H1 (cell line): ENCODE measurements around the gene ARNT2. TPM values are rescaled to one million over a fixed set of nuclear protein-coding genes. Genes with fewer than 3 reads are reported as not detected.

ENCODE experiments used
- CTCF ChIA-PET: fragments of 300-600 bp; sonication (Branson Sonifier 250); formaldehyde crosslinking; loops from one replicate; lab custom pipeline; 2021; ENCODE audit not compliant: partially characterized antibody; lab: Charles Lee
- POLR2A ChIA-PET: fragments of 300-600 bp; sonication (Branson Sonifier 250); formaldehyde crosslinking; loops from one replicate; lab custom pipeline; 2021; ENCODE audit warnings: inconsistent platforms; ENCODE audit not compliant: partially characterized antibody; lab: Charles Lee
- DNase-seq, 2 experiments: peaks; one replicate each; pipeline versions ENCODE4 v3.0.0 to v3.0.0-alpha.2; 2010 to 2022; ENCODE audit warnings: low spot score in 2 of 2, low read depth in 1 of 2, mixed read lengths in 1 of 2
- FAIRE-seq: peaks from 2 replicates; lab custom pipeline; 2011; peaks lifted over from hg19 to GRCh38; lab: Jason Lieb, UNC
- H2AFZ ChIP-seq: 2 replicates; pipeline ENCODE4 v1.8.1; 2012; ENCODE audit warnings: low read length, inconsistent platforms
- H2AK5ac ChIP-seq: 2 replicates; pipeline ENCODE4 v1.6.1; 2013; ENCODE audit warnings: low read depth, low read length
- H2BK120ac ChIP-seq: replicated peaks from 2 replicates; pipeline ENCODE3; 2013; ENCODE audit warnings: low read depth, low read length, inconsistent platforms
- H2BK12ac ChIP-seq: 2 replicates; pipeline ENCODE4 v1.6.1; 2013; ENCODE audit warnings: low read depth, low read length
- H2BK15ac ChIP-seq: 2 replicates; pipeline ENCODE4 v1.6.1; 2013; ENCODE audit warnings: low read length
- H2BK20ac ChIP-seq: 2 replicates; pipeline ENCODE4 v1.6.1; 2013; ENCODE audit warnings: low read length
- H2BK5ac ChIP-seq: 2 replicates; pipeline ENCODE4 v1.6.1; 2013; ENCODE audit warnings: low read depth, low read length
- H3K14ac ChIP-seq: 2 replicates; pipeline ENCODE4 v1.6.1; 2013; ENCODE audit warnings: inconsistent platforms; ENCODE audit not compliant: insufficient read length
- H3K18ac ChIP-seq: 2 replicates; pipeline ENCODE4 v1.6.1; 2013; ENCODE audit warnings: low read length; ENCODE audit errors: extremely low read depth
- H3K23ac ChIP-seq: 2 replicates; pipeline ENCODE4 v1.6.1; 2013; ENCODE audit warnings: inconsistent platforms; ENCODE audit not compliant: insufficient read length
- H3K23me2 ChIP-seq: 2 replicates; pipeline ENCODE4 v1.6.1; 2013; ENCODE audit warnings: low read depth, low read length
- H3K27ac ChIP-seq: 2 replicates; pipeline ENCODE4 v1.6.1; 2011; ENCODE audit warnings: low read depth, low read length, inconsistent platforms
- H3K27me3 ChIP-seq, 4 experiments: replicated peaks in 1 of 4; 1 replicate in 1 of 4; 2 replicates in 3 of 4; pipeline versions ENCODE4 v1.6.1 to v1.8.1; 2011 to 2013; ENCODE audit warnings: low read length in 3 of 4, mild to moderate bottlenecking in 3 of 4, inconsistent platforms in 2 of 4, mixed read lengths in 2 of 4, moderate library complexity in 1 of 4; ENCODE audit not compliant: control insufficient read depth in 3 of 4, insufficient read depth in 3 of 4; ENCODE audit errors: extremely low read depth in 1 of 4
- H3K36me3 ChIP-seq, 4 experiments: 2 replicates each; pipeline versions ENCODE4 v1.6.1 to v1.8.1; 2011 to 2013; ENCODE audit warnings: mild to moderate bottlenecking in 4 of 4, low read length in 3 of 4, moderate library complexity in 2 of 4, control low read depth in 1 of 4, inconsistent platforms in 1 of 4; ENCODE audit not compliant: insufficient read depth in 4 of 4, control insufficient read depth in 2 of 4
- H3K4ac ChIP-seq: replicated peaks from 2 replicates; pipeline ENCODE3; 2013; ENCODE audit warnings: low read length, low read depth, mixed read lengths, inconsistent platforms; ENCODE audit not compliant: insufficient read length
- H3K4me1 ChIP-seq, 4 experiments: replicated peaks in 1 of 4; 1 replicate in 1 of 4; 2 replicates in 3 of 4; pipeline versions ENCODE4 v1.6.1 to v1.8.1; 2011 to 2013; ENCODE audit warnings: low read length in 3 of 4, inconsistent platforms in 2 of 4, mixed read lengths in 1 of 4; ENCODE audit not compliant: insufficient read depth in 4 of 4, control insufficient read depth in 3 of 4
- H3K4me2 ChIP-seq, 2 experiments: 2 replicates each; pipeline versions ENCODE4 v1.6.1 to v1.8.1; 2011 to 2013; ENCODE audit warnings: low read depth in 2 of 2, low read length in 2 of 2, control low read depth in 1 of 2, inconsistent platforms in 1 of 2, mild to moderate bottlenecking in 1 of 2; ENCODE audit not compliant: insufficient read depth in 1 of 2
- H3K4me3 ChIP-seq, 4 experiments: fragments of 200-600, 300-600 bp in 1 of 4; sonication (generic), shearing (Covaris generic), sonication (Bioruptor Twin) in 1 of 4; 2 replicates each; pipeline versions ENCODE4 v1.5.1 to v1.8.1; 2011 to 2016; ENCODE audit warnings: low read length in 4 of 4, low read depth in 3 of 4, control low read depth in 2 of 4, inconsistent platforms in 2 of 4, mild to moderate bottlenecking in 2 of 4, mixed read lengths in 1 of 4, moderate library complexity in 1 of 4; ENCODE audit not compliant: insufficient read depth in 2 of 4; ENCODE audit errors: extremely low read depth in 1 of 4
- H3K56ac ChIP-seq: replicated peaks from 2 replicates; pipeline ENCODE3; 2013; ENCODE audit warnings: low read depth, mild to moderate bottlenecking, mixed read lengths, low read length, inconsistent platforms; ENCODE audit not compliant: insufficient read length
- H3K79me1 ChIP-seq: 2 replicates; pipeline ENCODE4 v1.6.1; 2013; ENCODE audit warnings: low read depth, low read length, control low read depth
- H3K79me2 ChIP-seq, 2 experiments: 2 replicates each; pipeline versions ENCODE4 v1.6.1 to v1.8.1; 2012 to 2013; ENCODE audit warnings: low read length in 2 of 2, mild to moderate bottlenecking in 2 of 2, inconsistent platforms in 1 of 2; ENCODE audit not compliant: insufficient read depth in 2 of 2, control insufficient read depth in 1 of 2
- H3K9ac ChIP-seq, 4 experiments: replicated peaks in 1 of 4; 1 replicate in 1 of 4; 2 replicates in 3 of 4; pipeline versions ENCODE4 v1.6.1 to v1.8.1; 2011 to 2013; ENCODE audit warnings: low read depth in 3 of 4, low read length in 3 of 4, control low read depth in 2 of 4, mild to moderate bottlenecking in 2 of 4, moderate library complexity in 2 of 4, inconsistent platforms in 1 of 4; ENCODE audit errors: extremely low read depth in 1 of 4
- H3K9me3 ChIP-seq, 2 experiments: 2 replicates each; pipeline versions ENCODE4 v1.6.1 to v1.8.1; 2012 to 2013; ENCODE audit warnings: mild to moderate bottlenecking in 2 of 2, moderate library complexity in 2 of 2, control low read depth in 1 of 2, inconsistent platforms in 1 of 2, low read depth in 1 of 2, low read length in 1 of 2, mixed read lengths in 1 of 2; ENCODE audit not compliant: insufficient read depth in 2 of 2
- H4K20me1 ChIP-seq, 2 experiments: replicated peaks in 1 of 2; 2 replicates each; pipeline versions ENCODE3 to v1.8.1; 2011 to 2013; ENCODE audit warnings: inconsistent platforms in 2 of 2, low read length in 2 of 2, mild to moderate bottlenecking in 1 of 2; ENCODE audit not compliant: insufficient read depth in 2 of 2, control insufficient read depth in 1 of 2
- H4K5ac ChIP-seq: 2 replicates; pipeline ENCODE4 v1.6.1; 2013; ENCODE audit warnings: low read length, low read depth, mixed read lengths, inconsistent platforms; ENCODE audit not compliant: insufficient read length
- H4K8ac ChIP-seq: 2 replicates; pipeline ENCODE4 v1.8.0; 2013; ENCODE audit warnings: mild to moderate bottlenecking, moderate library complexity, low read length, inconsistent platforms; ENCODE audit not compliant: insufficient read depth; ENCODE audit errors: extremely low read depth
- H4K91ac ChIP-seq: replicated peaks from 2 replicates; pipeline ENCODE3; 2013; ENCODE audit warnings: low read length, mixed read lengths, inconsistent platforms; ENCODE audit not compliant: insufficient read length
- ASH2L ChIP-seq: fragments of 200-600, 300-600 bp; sonication (generic); IDR thresholded peaks from one replicate; pipeline ENCODE4 v1.7.1; 2017; ENCODE audit warnings: low read length
- BACH1 ChIP-seq: IDR thresholded peaks from 2 replicates; pipeline ENCODE4 v1.6.1; 2012; ENCODE audit warnings: low read length, improper control_type of control experiment
- BRCA1 ChIP-seq: IDR thresholded peaks from 2 replicates; pipeline ENCODE4 v1.6.1; 2012; ENCODE audit warnings: low read depth, low read length, improper control_type of control experiment
- CREB1 ChIP-seq: IDR thresholded peaks from 2 replicates; pipeline ENCODE4 v1.6.1; 2012; ENCODE audit warnings: inconsistent platforms
- EZH2 ChIP-seq: fragments of 200-600 bp; sonication (generic); IDR thresholded peaks from 2 replicates; pipeline ENCODE4 v1.7.1; 2012; ENCODE audit warnings: low read depth, mild to moderate bottlenecking, moderate library complexity, low read length, inconsistent platforms; ENCODE audit not compliant: severe bottlenecking
- FOSL1 ChIP-seq: IDR thresholded peaks from 2 replicates; pipeline ENCODE4 v1.6.1; 2011; ENCODE audit warnings: mild to moderate bottlenecking, low read depth, low read length, moderate library complexity; ENCODE audit not compliant: insufficient read depth
- GTF2F1 ChIP-seq: IDR thresholded peaks from 2 replicates; pipeline ENCODE4 v1.6.1; 2012; ENCODE audit warnings: low read depth, low read length, improper control_type of control experiment, borderline replicate concordance
- JUND ChIP-seq: IDR thresholded peaks from 2 replicates; pipeline ENCODE4 v1.6.1; 2011; ENCODE audit warnings: mild to moderate bottlenecking, improper control_type of control experiment, low read length
- KDM1A ChIP-seq: fragments of 200-600, 300-600 bp; sonication (generic); IDR thresholded peaks from 2 replicates; pipeline ENCODE4 v1.7.1; 2016; ENCODE audit warnings: mild to moderate bottlenecking, low read length, borderline replicate concordance
- KDM5A ChIP-seq: fragments of 200-600 bp; IDR thresholded peaks from 2 replicates; pipeline ENCODE4 v1.7.1; 2012; ENCODE audit warnings: mild to moderate bottlenecking, low read length, inconsistent platforms, mixed read lengths
- POLR2AphosphoS5 ChIP-seq: IDR thresholded peaks from 2 replicates; pipeline ENCODE4 v1.6.1; 2011; ENCODE audit warnings: low read depth, low read length
- SIRT6 ChIP-seq: IDR thresholded peaks from one replicate; pipeline ENCODE4 v1.7.1; 2012; ENCODE audit warnings: low read length, inconsistent platforms
- WGBS, 2 experiments: shearing (Covaris generic) in 1 of 2; methylation state at CpG; one replicate each; pipeline versions ENCODE4 v1.1.6 to v1.1.7; 2013 to 2015; ENCODE audit warnings: low lambda C conversion rate in 2 of 2, mixed read lengths in 2 of 2, inconsistent platforms in 1 of 2, low coverage in 1 of 2, missing lambda C conversion rate in 1 of 2; ENCODE audit not compliant: insufficient replicate concordance in 2 of 2, insufficient coverage in 1 of 2, insufficient read length in 1 of 2; ENCODE audit errors: extremely low coverage in 1 of 2, missing lambda C conversion rate in 1 of 2; 5-methylcytosine and 5-hydroxymethylcytosine counted together
- polyA plus RNA-seq, 7 experiments: library from polyadenylated mRNA; depleted of rRNA in 3 of 7; stranded (reverse) in 5 of 7; unstranded in 2 of 7; fragments of >200 nt in 5 of 7; fragments of 200-250 nt in 2 of 7; gene quantifications; 1 replicate in 5 of 7; 2 replicates in 1 of 7; 4 replicates in 1 of 7; pipeline versions ENCODE4 v1.2.1 to v1.2.3, GENCODE V29; 2011 to 2013; ENCODE audit warnings: missing spikeins in 2 of 7, mixed read lengths in 2 of 7
- total RNA-seq: library from RNA; stranded (reverse); fragmentation: NEBNext Ultra II Directional; extraction: Animal tissue kit (Norgen Biotek cat#: 25700); gene quantifications from 2 replicates; pipeline ENCODE4 v1.2.1, GENCODE V29; 2021
- TF ChIP-seq, protein P1 (sequence below): IDR thresholded peaks from 2 replicates; pipeline ENCODE4 v1.6.1; 2011; ENCODE audit warnings: low read length, improper control_type of control experiment

ARNT2 gene
- total and polyA plus RNA-seq, 2 of the 8 experiments (the other 6 are each of a cell fraction or from before 2014, with no cell fraction given), result 9.5 to 14.6 TPM

DNA sequence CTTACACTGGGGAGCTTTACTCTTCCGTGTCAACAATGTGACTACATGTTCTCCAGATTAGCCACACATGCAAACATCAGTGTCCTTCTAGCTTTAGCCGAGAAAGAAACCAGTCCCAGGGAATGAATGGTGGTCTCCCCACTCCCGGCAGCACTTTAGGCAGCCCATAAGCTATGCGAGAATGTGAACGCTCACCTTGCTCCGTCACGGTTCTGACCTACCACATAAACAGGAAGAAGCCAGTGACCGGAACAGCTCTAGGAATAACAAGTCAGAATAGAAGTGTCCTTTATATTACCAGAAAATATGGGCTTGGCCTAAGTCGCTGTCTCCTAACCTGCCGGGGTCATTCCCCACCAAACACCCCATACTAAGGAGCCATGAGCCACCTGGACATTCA is 192.9 kb downstream of the ARNT2 start:
- H3K4me2 ChIP-seq, result no peak overlapping the region
- no peak overlapping the region for H3K23ac ChIP-seq
- H4K20me1 ChIP-seq, result no peaks in the 10 kb centered on the region
- no peaks in the 10 kb centered on the region for H3K27me3 ChIP-seq
- H3K9ac ChIP-seq, result no peak overlapping the region
- no peak for TF ChIP-seq BRCA1
- TF ChIP-seq EZH2, result no peak
- no peak for TF ChIP-seq CREB1
- no peak for TF ChIP-seq KDM1A
- TF ChIP-seq SIRT6, result no peak
- no peak for TF ChIP-seq FOSL1
- no peak for TF ChIP-seq GTF2F1
- TF ChIP-seq JUND, result no peak
- TF ChIP-seq, protein P1, sequence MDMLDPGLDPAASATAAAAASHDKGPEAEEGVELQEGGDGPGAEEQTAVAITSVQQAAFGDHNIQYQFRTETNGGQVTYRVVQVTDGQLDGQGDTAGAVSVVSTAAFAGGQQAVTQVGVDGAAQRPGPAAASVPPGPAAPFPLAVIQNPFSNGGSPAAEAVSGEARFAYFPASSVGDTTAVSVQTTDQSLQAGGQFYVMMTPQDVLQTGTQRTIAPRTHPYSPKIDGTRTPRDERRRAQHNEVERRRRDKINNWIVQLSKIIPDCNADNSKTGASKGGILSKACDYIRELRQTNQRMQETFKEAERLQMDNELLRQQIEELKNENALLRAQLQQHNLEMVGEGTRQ, result no peak
- TF ChIP-seq ASH2L, result no peak
- TF ChIP-seq KDM5A, result no peak
- TF ChIP-seq BACH1, result no peak
- TF ChIP-seq POLR2AphosphoS5, result no peak
- no peaks in the 10 kb centered on the region for H3K79me1 ChIP-seq
- H3K4ac ChIP-seq, result no peak overlapping the region
- H4K8ac ChIP-seq, result no peak overlapping the region
- H2BK5ac ChIP-seq, result no peak overlapping the region
- no peak overlapping the region for H2BK12ac ChIP-seq
- no peak overlapping the region for H3K18ac ChIP-seq
- no peaks in the 10 kb centered on the region for H3K36me3 ChIP-seq
- no peak overlapping the region for H2BK20ac ChIP-seq
- no peak overlapping the region for H2AK5ac ChIP-seq
- H2BK120ac ChIP-seq, result no peak overlapping the region
- no peaks in the 10 kb centered on the region for H3K4me1 ChIP-seq
- WGBS, 2 experiments, result 85% methylated on average over 10 of the region's 10 CpGs; no CpG with 5 or more reads in 1 of the 2 experiments
- H3K23me2 ChIP-seq, result no peaks in the 10 kb centered on the region
- no peak overlapping the region for H4K91ac ChIP-seq
- FAIRE-seq (no peak), DNase-seq (no peak)
- H3K9me3 ChIP-seq, result no peaks in the 10 kb centered on the region
- H4K5ac ChIP-seq, result no peak overlapping the region
- H2BK15ac ChIP-seq, result no peak overlapping the region
- no peak overlapping the region for H3K56ac ChIP-seq
- no peak overlapping the region for H3K27ac ChIP-seq
- CTCF ChIA-PET, result interaction anchor here (1.4 to 3.6 kb wide), 5 partner anchors 10 to 183 kb away, joined by 5 to 13 read pairs (median 8); partner anchors contain the start of gene CEMIP
- H2AFZ ChIP-seq, result no peak overlapping the region
- no peaks in the 10 kb centered on the region for H3K79me2 ChIP-seq
- no peak overlapping the region for H3K4me3 ChIP-seq
- H3K14ac ChIP-seq, result no peak overlapping the region
- POLR2A ChIA-PET, result no interaction called here
